ENCODE measurements around the gene RHBDL2. TPM values are rescaled to one million over a fixed set of nuclear protein-coding genes. Genes with fewer than 3 reads are reported as not detected.
"Not testable (repeated sequence)": the region's sequence is repeated elsewhere in the genome, so short reads cannot be mapped to it uniquely, and the experiment has no call there.

Gene RHBDL2
- total and polyA plus RNA-seq, 2 donors (not counting 1 experiment from before 2014, with no cell fraction given): 1.2 to 1.5 TPM

GRCh38 chr1:38990386-38990737, 48.7 kb upstream of the RHBDL2 start:
- peaks cover 2% of the 10 kb centered on the region for H4K20me1 ChIP-seq (ENCODE audit: control insufficient read depth, extremely low read depth, insufficient read depth, low read length)
- TF ChIP-seq EZH2 (IDR thresholded peaks at IDR 0.05; ENCODE audit: low read length, missing control alignments): no peak
- TF ChIP-seq, protein P1, sequence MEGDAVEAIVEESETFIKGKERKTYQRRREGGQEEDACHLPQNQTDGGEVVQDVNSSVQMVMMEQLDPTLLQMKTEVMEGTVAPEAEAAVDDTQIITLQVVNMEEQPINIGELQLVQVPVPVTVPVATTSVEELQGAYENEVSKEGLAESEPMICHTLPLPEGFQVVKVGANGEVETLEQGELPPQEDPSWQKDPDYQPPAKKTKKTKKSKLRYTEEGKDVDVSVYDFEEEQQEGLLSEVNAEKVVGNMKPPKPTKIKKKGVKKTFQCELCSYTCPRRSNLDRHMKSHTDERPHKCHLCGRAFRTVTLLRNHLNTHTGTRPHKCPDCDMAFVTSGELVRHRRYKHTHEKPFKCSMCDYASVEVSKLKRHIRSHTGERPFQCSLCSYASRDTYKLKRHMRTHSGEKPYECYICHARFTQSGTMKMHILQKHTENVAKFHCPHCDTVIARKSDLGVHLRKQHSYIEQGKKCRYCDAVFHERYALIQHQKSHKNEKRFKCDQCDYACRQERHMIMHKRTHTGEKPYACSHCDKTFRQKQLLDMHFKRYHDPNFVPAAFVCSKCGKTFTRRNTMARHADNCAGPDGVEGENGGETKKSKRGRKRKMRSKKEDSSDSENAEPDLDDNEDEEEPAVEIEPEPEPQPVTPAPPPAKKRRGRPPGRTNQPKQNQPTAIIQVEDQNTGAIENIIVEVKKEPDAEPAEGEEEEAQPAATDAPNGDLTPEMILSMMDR (conservative IDR thresholded peaks at IDR 0.05 in 1 of 2, IDR thresholded peaks at IDR 0.05 in 1 of 2; ENCODE audit: low read depth in 1 of 2, low read length in 2 of 2): no peak
- DNase-seq (ENCODE audit: low read depth in 2 of 2): peak; percentile 28 to 29
- peaks cover 2% of the 10 kb centered on the region for H3K4me1 ChIP-seq (ENCODE audit: control insufficient read depth, extremely low read depth, insufficient read depth, low read length)
- peaks cover 42% of the 10 kb centered on the region for H3K79me2 ChIP-seq (ENCODE audit: control insufficient read depth, insufficient read depth, low read length)
- H3K4me3 ChIP-seq (replicated peaks in 1 of 4; ENCODE audit: control extremely low read depth in 1 of 4, insufficient read depth in 1 of 4, low read depth in 3 of 4, low read length in 4 of 4): peak overlapping the region; percentile 47 to 90 (median 60)
- peak overlapping the region; percentile 51 for H3K9ac ChIP-seq (ENCODE audit: insufficient read depth, low read length)
- H3K36me3 ChIP-seq (ENCODE audit: control insufficient read depth, insufficient read depth, low read length): no peaks in the 10 kb centered on the region
- no peaks in the 10 kb centered on the region for H3K9me3 ChIP-seq (ENCODE audit: control insufficient read depth, insufficient read depth, low read depth, low read length)
- peak overlapping the region; percentile 92 for H2AFZ ChIP-seq (ENCODE audit: low read length)
- peak overlapping the region; percentile 89 for H3K4me2 ChIP-seq (ENCODE audit: extremely low read depth, insufficient read depth, low read length)
- H3K27me3 ChIP-seq (ENCODE audit: control insufficient read depth, insufficient read depth, low read length): no peaks in the 10 kb centered on the region
- peak overlapping the region; percentile 75 for H3K27ac ChIP-seq (ENCODE audit: insufficient read depth, low read length)

DNA sequence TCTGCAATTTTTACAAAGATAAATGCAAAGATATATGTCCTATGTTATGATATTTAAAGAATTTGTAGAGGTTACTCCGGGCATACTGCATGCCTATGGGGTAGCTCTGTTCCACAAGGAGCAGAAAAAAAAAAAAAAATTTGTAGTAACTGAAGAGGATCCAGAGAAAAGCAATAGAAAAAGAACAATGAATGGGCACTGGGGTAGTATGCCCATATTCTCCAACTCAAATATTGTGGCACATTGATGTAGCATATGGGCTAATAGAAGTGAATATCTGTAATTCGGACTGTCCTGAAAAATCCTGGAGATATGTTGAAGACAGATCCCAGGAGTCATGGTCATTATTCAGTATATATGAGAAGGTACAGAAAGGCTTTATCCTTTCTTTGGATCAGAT, 48.3 kb upstream of the RHBDL2 start:
- H4K20me1 ChIP-seq (ENCODE audit: control insufficient read depth, extremely low read depth, insufficient read depth, low read length): peaks cover 2% of the 10 kb centered on the region
- H3K4me3 ChIP-seq (replicated peaks in 1 of 4; ENCODE audit: control extremely low read depth in 1 of 4, insufficient read depth in 1 of 4, low read depth in 3 of 4, low read length in 4 of 4): no peak overlapping the region
- H3K36me3 ChIP-seq (ENCODE audit: control insufficient read depth, insufficient read depth, low read length): no peaks in the 10 kb centered on the region
- no peaks in the 10 kb centered on the region for H3K27me3 ChIP-seq (ENCODE audit: control insufficient read depth, insufficient read depth, low read length)
- H3K4me2 ChIP-seq (ENCODE audit: extremely low read depth, insufficient read depth, low read length): no peak overlapping the region
- H3K9me3 ChIP-seq (ENCODE audit: control insufficient read depth, insufficient read depth, low read depth, low read length): no peaks in the 10 kb centered on the region
- peaks cover 2% of the 10 kb centered on the region for H3K4me1 ChIP-seq (ENCODE audit: control insufficient read depth, extremely low read depth, insufficient read depth, low read length)
- no peak overlapping the region for H3K27ac ChIP-seq (ENCODE audit: insufficient read depth, low read length)
- no peak for DNase-seq (ENCODE audit: low read depth in 2 of 2)
- peaks cover 38% of the 10 kb centered on the region for H3K79me2 ChIP-seq (ENCODE audit: control insufficient read depth, insufficient read depth, low read length)
- TF ChIP-seq, protein P1 (conservative IDR thresholded peaks at IDR 0.05 in 1 of 2, IDR thresholded peaks at IDR 0.05 in 1 of 2; ENCODE audit: low read depth in 1 of 2, low read length in 2 of 2): no peak
- TF ChIP-seq EZH2 (IDR thresholded peaks at IDR 0.05; ENCODE audit: low read length, missing control alignments): no peak
- no peak overlapping the region for H2AFZ ChIP-seq (ENCODE audit: low read length)
- no peak overlapping the region for H3K9ac ChIP-seq (ENCODE audit: insufficient read depth, low read length)

GRCh38 chr1:38979380-38979779, 37.8 kb upstream of the RHBDL2 start:
- not testable (repeated sequence) for H3K27ac ChIP-seq (ENCODE audit: insufficient read depth, low read length); H3K4me2 ChIP-seq (ENCODE audit: extremely low read depth, insufficient read depth, low read length); H3K4me1 ChIP-seq (ENCODE audit: control insufficient read depth, extremely low read depth, insufficient read depth, low read length); H3K9me3 ChIP-seq (ENCODE audit: control insufficient read depth, insufficient read depth, low read depth, low read length); H4K20me1 ChIP-seq (ENCODE audit: control insufficient read depth, extremely low read depth, insufficient read depth, low read length); H3K4me3 ChIP-seq (replicated peaks in 1 of 4; ENCODE audit: control extremely low read depth in 1 of 4, insufficient read depth in 1 of 4, low read depth in 3 of 4, low read length in 4 of 4); H3K9ac ChIP-seq (ENCODE audit: insufficient read depth, low read length); H2AFZ ChIP-seq (ENCODE audit: low read length); H3K36me3 ChIP-seq (ENCODE audit: control insufficient read depth, insufficient read depth, low read length); H3K27me3 ChIP-seq (ENCODE audit: control insufficient read depth, insufficient read depth, low read length); DNase-seq (ENCODE audit: low read depth in 2 of 2); H3K79me2 ChIP-seq (ENCODE audit: control insufficient read depth, insufficient read depth, low read length)

GRCh38 chr1:38978245-38978542, 36.6 kb upstream of the RHBDL2 start:
- not testable (repeated sequence) for H3K27ac ChIP-seq (ENCODE audit: insufficient read depth, low read length); H3K4me2 ChIP-seq (ENCODE audit: extremely low read depth, insufficient read depth, low read length); H3K36me3 ChIP-seq (ENCODE audit: control insufficient read depth, insufficient read depth, low read length); H3K9me3 ChIP-seq (ENCODE audit: control insufficient read depth, insufficient read depth, low read depth, low read length); H3K79me2 ChIP-seq (ENCODE audit: control insufficient read depth, insufficient read depth, low read length); H3K4me1 ChIP-seq (ENCODE audit: control insufficient read depth, extremely low read depth, insufficient read depth, low read length); H3K4me3 ChIP-seq (replicated peaks in 1 of 4; ENCODE audit: control extremely low read depth in 1 of 4, insufficient read depth in 1 of 4, low read depth in 3 of 4, low read length in 4 of 4); H4K20me1 ChIP-seq (ENCODE audit: control insufficient read depth, extremely low read depth, insufficient read depth, low read length); H2AFZ ChIP-seq (ENCODE audit: low read length); H3K9ac ChIP-seq (ENCODE audit: insufficient read depth, low read length); H3K27me3 ChIP-seq (ENCODE audit: control insufficient read depth, insufficient read depth, low read length); DNase-seq (ENCODE audit: low read depth in 2 of 2)

DNA sequence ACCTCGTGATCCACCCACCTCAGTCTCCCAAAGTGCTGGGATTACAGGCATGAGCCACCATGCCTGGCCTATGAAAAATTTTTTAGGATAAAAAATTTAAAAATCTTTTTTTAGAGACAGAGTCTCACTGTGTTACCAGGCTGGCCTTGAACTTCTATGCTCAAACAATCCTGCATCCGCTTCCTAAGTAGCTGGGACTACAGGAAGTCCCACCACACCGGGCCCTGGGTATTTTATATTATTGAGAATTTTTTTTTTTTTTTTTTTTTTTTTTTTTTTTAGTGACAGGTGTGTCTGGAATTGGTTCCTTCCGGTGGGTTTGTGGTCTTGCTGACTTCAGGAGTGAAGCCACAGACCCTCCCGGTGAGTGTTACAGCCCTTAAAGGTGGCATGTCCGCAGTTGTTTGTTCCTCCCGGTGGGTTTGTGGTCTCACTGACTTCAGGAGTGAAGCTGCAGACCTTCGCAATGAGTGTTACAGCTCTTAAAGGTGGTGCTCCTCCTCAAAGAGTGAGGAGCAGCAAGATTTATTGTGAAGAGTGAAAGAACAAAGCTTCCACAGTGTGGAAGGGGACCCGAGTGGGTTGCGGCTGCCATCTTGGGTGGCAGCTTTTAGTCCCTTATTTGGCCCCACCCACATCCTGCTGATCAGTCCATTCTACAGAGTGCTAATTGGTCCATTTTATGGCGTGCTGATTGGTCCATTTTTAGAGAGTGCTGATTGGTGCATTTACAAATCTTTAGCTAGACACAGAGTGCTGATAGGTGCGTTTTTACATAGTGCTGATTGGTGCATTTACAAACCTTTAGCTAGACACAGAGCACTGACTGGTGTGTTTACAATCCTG, 36.0 kb upstream of the RHBDL2 start:
- not testable (repeated sequence) for H3K36me3 ChIP-seq (ENCODE audit: control insufficient read depth, insufficient read depth, low read length); H3K27me3 ChIP-seq (ENCODE audit: control insufficient read depth, insufficient read depth, low read length); H2AFZ ChIP-seq (ENCODE audit: low read length); H3K9ac ChIP-seq (ENCODE audit: insufficient read depth, low read length); H3K4me2 ChIP-seq (ENCODE audit: extremely low read depth, insufficient read depth, low read length); DNase-seq (ENCODE audit: low read depth in 2 of 2); H3K79me2 ChIP-seq (ENCODE audit: control insufficient read depth, insufficient read depth, low read length); H4K20me1 ChIP-seq (ENCODE audit: control insufficient read depth, extremely low read depth, insufficient read depth, low read length); H3K4me3 ChIP-seq (replicated peaks in 1 of 4; ENCODE audit: control extremely low read depth in 1 of 4, insufficient read depth in 1 of 4, low read depth in 3 of 4, low read length in 4 of 4); H3K9me3 ChIP-seq (ENCODE audit: control insufficient read depth, insufficient read depth, low read depth, low read length); H3K4me1 ChIP-seq (ENCODE audit: control insufficient read depth, extremely low read depth, insufficient read depth, low read length); H3K27ac ChIP-seq (ENCODE audit: insufficient read depth, low read length)
